Brain pericyte (primary cell): ENCODE results near the gene TRMT61A.
A peak's percentile ranks its signal among the peaks of the same experiment; 100 is the strongest.

Experiments used
- DNase-seq: peaks from one replicate; pipeline ENCODE4 v3.0.0-alpha.2; 2012; ENCODE audit warnings: low read depth, low spot score

Gene TRMT61A

DNA sequence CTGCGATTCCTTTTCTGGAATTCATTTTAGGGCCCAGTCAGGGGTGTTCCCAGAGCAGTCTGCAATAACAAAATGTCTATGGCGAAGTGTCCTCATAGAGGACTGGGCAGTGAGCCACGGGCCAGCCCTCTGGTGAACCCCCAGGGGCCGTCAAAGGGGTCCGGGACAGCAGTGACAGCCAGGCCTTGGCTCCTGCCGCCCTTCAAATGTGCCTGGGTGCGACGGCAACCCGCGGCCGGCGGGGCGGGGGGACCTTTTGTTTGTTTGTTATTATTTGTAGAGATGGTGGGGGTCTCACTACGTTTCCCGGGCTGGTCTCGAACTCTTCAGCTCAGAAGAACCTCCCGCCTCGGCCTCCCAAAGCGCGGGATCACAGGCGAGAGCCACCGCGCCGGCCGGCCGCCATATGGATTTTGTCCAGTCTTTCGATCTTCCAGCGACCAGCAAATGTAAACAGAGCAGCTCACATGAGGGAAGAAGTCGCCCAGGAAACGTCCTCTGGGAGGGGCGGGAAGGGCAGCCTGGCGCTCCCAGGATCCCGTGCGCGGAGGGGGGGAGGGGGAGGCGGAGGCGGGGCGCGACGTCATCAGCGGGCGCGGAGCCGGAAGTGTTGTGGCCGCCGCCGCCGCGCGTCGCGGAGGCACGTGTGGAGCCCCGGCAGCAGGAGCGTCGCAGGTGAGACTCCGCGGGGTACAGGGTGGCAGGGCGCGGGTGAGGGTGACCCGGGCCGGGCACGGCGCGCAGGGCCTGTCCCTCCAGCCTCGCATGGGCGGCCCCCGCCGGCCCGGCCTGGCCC, at the start of gene TRMT61A:
Gene TRMT61A (plus strand): TSS at position 610 of the 796 bp plus-strand sequence. CDS start 783 bp downstream, outside the sequence.
- DNase-seq = peak; percentile 43

DNA sequence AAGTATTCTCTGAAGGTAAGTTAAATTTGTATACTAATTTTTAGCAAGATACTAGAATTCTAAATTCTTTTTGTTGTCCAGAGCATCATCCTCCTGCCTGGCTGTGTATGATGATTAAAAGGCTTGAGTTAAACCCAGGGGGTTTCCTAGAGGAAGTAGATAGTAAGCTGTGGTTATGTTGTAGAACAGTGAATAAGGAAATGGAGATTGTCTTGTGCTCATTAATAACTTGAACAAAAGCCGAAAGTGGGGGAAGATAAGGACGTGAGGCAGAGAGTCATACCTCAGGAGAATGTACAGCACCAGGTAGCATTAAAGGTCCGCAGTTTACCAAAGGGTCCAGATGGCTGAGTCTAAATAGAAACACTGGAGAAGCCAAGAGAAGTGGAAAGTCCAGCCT, 48.4 kb upstream of the TRMT61A start:
- no peak for DNase-seq

- no peak for DNase-seq
These were observed 45.4 kb upstream of the TRMT61A start for GRCh38 chr14:103483600-103483999.

- no peak for DNase-seq
These were observed 43.5 kb upstream of the TRMT61A start for GRCh38 chr14:103485504-103485903.

DNA sequence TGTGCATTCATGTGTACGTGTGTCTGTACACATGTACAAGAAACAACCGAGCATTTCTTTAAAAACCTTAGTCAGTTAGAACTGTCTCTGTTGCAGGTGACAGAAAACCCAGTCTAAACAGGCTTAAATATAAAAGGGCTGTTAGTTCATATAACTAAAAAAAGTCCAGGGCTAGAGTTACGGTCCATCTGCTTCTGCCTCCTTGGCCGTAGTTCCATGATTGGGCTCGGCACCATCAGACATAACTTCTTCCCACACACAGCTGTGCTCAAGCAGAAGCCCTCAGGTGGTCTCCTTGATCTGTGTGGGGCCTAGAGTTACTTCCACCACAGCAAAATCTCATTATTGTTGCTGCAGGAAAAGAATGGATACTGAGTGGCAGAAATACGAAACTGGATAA, 40.9 kb upstream of the TRMT61A start:
- no peak for DNase-seq

DNA sequence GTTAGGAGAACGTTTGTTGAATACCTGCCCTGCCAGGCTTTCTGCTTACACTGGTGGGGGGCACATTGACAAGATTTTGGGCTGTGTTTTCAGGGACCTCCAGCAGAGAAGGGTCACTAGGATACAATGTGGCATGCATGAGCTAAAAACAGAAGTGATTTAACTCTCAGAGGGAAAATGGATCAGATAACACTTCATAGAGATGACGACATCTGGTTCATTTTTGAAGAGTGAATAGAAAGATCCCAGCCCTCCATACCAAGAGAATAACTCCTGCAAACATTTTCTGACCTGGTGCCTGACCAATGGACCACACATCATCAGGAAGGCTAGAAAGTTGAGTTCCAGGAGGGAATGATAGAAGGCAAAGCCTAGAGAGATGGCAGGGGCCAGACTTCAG, 40.0 kb upstream of the TRMT61A start:
- no peak for DNase-seq

- DNase-seq = no peak
These were observed 39.4 kb upstream of the TRMT61A start for GRCh38 chr14:103489621-103490020.

- DNase-seq = no peak
These were observed 37.3 kb upstream of the TRMT61A start for GRCh38 chr14:103491691-103492090.

DNA sequence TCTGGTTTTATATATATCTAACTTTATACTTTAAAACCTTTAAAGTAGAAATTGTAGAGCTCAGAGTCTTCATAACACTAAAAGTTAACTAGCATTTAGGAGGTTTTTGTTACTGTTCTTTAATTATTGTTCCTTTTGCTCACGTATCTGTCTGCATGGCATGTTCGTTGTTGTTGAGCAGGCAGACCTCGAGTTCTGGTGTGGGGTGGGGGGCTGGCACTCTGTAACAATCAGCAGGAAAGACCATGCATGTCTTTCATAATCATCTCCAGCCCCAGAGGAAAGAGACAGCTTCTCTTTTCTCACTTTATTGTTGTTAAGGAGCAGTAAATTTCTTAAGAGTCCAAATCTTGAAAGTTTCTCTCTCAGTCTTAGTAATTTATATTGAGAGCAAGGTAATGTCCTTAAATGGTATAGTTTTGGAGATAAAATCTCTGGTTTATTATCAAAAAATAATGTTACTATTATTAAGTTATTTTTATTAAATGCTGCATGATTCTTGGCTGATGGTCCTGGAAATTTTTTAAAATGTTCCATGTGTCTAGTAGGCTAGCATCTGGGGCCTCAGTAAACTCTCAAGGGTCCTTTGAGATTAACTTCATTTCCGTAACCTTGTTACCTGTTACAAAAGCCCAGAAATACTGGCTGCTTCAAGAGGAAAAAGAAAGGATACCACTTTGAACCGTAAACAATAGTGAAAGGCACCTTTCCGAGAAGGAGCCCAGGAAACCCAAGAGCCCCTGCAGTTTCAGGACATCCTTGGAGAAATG, 36.7 kb upstream of the TRMT61A start:
- DNase-seq = no peak

DNA sequence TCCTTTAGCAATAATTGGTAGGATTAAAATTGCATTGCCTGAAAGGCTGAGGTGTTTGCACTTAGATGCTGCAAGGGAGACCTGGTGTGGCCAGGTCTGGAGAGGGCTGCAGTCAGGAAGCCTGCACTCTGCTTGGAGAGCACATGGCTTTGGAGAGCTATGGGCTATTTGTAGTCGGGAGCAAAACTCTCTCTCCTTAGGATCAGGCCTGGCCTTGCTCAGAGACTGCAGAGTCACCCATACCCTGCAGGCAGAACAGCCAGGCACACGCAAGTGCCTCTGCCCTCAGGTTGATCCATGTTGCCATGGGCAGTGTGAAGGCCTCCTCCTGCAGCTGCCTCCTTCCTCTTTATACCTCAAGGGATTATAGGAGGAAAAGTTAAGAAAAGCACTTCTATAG, 33.1 kb upstream of the TRMT61A start:
- DNase-seq = no peak

- no peak for DNase-seq
These were observed 32.2 kb upstream of the TRMT61A start for GRCh38 chr14:103496776-103497175.

DNA sequence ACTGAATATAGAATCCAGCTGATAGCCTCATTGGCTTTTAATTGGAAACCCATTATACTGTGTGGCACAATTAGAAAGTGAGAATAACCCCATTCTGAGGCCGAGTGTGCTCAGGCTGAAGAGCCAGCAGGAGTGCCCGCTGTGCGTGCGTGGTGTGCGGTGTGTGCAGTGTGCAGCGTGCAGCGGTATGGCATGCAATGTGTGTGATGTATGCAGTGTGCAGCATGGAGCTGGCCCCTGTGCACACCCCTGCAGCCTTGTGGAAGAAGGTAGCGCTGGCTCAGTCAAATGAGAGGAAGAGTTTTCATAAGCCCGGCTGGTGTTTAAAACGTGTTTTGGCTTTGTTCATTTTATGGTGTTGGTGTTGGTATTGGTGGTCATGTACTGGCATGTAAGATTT, 29.3 kb upstream of the TRMT61A start:
- DNase-seq = no peak

GRCh38 chr14:103500148-103500990, 28.6 kb upstream of the TRMT61A start:
- peak; percentile 50 for DNase-seq

DNA sequence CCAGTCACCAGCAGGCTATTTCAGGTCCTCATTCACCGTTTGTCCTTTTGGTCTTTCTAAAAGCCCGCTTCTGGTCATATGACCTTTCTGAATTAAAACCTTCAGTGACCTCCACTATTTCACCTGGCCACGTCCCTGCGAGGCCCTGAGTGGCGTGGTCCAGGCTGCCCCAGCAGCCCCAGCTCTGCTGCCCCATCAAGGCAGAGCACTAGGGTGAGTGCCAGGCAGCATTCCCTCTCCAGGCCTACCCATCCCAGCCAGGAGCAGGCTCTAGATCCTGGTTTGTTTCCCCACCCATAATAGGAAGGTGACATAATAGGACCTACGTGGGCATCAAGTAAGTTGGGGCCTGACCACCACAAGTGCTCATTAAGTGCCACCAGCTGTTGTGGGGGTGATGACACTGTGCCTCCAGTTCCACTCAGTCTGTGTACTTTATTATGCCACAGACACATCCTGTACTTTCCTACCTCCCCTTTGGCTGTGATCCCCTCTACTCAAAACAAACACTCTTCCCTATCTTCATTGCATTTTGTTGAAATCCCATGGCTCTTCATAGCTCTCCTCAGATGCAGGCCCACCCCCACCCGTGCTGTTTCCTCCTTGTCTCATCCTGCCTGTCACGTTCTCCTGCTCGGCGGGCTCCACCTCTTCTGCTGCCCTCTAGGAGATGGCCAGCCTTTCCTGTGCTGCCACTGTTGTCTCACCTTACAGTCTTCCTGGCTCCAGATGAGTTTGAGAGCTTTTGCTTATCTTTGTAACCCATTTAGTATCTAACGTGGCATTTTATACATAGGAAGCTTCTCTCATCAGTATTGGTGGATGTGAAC, 27.7 kb upstream of the TRMT61A start:
- no peak for DNase-seq

DNA sequence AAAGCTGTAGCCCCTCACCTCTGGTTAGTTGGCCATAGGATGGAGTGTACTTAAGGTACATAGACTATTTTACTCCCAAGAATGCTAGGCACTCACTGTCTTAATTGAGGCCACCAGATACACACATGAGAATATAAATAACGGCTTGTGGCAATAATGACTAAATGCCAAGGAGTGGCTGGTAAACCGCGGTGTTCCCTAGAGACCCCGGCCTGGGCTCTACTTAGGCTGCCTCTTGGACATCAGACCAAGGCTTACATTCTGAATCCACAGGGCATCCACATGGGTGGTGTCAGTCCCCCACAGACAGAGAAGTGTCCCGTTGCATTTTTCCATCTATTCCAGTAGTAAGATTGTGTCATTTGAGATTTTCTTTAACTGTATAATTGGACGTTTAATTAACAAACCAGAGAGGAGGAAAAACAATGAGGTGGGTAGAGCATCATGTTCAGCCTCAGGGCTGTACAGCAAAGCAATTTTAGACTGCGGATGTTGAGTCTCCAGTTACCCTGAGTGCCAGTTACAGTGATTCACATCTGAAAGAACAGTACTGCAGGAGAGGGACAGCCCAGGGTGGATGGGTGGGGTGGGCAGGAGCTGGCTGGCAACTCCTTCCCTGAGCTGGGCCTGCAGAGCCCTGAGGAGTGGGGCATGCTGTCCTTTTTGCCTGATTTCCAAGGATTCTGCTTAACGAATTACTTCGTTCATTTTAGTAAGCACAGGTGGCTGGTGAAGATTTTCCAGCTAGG, 26.9 kb upstream of the TRMT61A start:
- DNase-seq = no peak

- no peak for DNase-seq
These were observed 26.1 kb upstream of the TRMT61A start for GRCh38 chr14:103502877-103503276.

DNA sequence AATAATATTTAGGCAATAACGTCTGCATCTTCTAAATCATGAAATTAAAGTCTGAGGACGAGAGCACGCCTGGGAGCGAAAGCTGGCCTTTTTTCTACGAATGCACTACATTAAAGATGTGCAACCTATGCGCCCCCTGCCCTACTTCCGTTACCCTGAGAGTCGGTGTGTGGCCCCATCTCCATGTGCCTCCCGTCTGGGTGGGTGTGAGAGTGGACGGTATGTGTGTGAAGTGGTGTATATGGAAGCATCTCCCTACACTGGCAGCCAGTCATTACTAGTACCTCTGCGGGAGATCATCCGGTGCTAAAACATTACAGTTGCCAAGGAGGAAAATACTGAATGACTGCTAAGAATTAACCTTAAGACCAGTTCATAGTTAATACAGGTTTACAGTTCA, 25.7 kb upstream of the TRMT61A start:
- DNase-seq = no peak

DNA sequence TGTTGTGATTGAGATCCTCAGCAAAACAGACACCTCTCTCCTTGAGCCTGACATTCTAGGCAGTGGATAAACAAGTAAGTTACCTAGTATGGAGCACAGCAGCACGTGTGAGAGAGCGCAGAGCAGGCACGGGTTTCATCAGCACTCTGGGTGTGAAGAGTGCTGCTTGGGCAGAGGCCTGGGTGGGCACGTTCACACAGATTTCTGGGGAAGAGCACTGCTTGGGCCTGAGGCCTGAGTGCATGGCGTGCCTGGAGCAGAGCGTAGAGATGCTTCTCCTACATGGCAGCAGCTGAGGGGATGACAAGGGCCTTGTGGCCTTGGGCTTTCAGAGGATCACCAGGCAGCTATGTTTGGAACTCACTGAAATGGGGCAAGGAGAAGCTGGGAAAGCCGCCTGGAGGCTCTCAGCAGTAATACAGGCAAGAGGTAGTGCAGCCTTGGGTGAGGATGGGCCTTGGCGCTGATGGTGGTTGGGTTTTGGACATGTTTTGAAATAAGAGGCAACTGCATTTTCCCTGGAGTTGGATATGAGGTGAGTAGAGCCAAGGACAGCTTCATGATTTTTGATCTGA, 23.9 kb upstream of the TRMT61A start:
- DNase-seq = no peak

DNA sequence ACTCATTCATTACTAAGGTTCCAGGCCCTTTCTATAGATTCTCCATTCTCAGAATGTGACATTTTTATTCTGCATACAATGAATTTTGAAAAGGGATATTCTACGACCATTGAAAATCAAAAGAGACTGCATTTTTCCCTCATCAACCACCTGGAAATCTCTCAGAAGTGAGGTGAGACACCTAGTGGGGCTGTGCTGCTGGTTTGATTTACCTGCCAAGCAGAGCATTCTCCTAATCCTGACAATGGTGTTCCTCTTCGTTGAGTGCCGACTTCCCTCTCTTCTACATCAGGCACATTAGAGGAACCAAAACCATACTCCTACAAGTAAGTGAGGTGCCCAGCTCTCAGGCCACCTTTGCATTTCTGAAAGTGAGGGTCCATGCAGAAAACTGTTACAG, 21.2 kb upstream of the TRMT61A start:
- no peak for DNase-seq
